Stimulated activated CD4-positive, alpha-beta T cell treated with anti-CD3 and anti-CD28 coated beads, Interleukin-12 subunit alpha, Interleukin-12 subunit beta, amount 100 ng/mL, for 48 hours (primary cell): ENCODE results near the gene UBL4B.
"Not testable (repeated sequence)": the region's sequence is repeated elsewhere in the genome, so short reads cannot be mapped to it uniquely, and the experiment has no call there.

Source experiments
- DNase-seq, 3 donors: peaks; one replicate each; pipeline ENCODE4 v3.0.0-alpha.2; 2020; ENCODE audit warnings: low read depth in 2 of 3, low spot score in 1 of 3

The UBL4B gene, protein sequence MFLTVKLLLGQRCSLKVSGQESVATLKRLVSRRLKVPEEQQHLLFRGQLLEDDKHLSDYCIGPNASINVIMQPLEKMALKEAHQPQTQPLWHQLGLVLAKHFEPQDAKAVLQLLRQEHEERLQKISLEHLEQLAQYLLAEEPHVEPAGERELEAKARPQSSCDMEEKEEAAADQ

DNA sequence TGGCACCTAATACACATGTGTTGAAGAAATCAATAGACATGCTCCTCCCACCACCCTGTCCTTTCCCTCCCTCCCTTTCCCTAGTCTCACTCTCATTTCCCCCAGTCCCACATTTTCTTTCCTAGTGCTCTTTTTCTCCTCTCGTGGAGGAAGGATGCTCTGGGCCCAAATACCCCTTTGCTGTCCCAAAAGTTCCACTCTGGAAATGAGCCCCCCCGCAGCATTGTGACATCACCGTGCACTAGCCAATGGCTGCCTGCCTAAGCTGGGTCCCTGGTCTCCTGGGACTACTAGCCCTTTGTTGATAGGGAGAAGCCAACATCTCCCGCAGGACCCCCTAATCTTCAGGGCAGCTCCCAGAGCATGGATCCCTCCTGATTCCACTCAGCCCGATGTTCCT lies at the start of gene UBL4B:
Gene UBL4B (plus strand): TSS at position 301 of the 400 bp plus-strand sequence. CDS start 92 bp downstream, at position 393.
- no peak for DNase-seq

DNA sequence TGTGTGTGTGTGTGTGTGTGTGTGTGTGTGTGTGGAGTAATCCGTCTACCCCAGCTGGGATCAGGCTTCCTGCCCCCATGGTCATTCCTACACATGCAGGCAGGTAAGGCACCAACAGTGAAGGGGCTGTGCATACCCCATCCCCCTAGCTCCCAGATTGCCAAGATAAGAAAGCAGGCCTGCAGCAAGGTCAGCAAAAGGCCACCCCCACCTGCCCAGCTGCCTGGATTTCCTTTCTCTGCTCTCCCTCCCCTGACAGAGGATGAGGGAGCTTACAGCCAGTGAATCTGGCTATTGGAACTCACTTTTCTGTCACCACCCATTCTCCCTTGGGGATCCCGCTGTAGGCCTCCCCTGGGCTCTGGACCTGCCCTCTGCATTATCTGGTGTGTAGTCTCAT lies 49.6 kb upstream of the UBL4B start:
- DNase-seq = no peak

DNA sequence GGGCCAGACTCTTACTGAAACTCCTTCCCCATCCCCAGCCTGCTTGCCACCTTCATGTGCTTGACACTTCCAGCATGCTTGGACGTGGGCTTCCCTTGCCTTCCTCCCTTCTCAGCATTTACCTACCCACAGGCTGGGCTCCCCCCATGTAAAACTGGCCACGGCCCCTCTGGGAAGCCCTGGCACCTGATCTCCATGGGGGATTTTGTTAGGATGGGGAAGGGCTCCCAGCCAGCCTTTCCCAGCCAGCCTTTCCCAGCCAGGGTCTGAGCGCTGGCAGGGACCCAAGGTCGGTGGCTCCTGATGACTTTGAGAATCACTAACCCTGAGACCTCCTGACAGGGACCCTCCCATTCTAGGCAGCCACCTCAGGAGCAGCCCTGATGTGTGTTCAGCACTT lies 48.5 kb upstream of the UBL4B start:
- DNase-seq = no peak

DNA sequence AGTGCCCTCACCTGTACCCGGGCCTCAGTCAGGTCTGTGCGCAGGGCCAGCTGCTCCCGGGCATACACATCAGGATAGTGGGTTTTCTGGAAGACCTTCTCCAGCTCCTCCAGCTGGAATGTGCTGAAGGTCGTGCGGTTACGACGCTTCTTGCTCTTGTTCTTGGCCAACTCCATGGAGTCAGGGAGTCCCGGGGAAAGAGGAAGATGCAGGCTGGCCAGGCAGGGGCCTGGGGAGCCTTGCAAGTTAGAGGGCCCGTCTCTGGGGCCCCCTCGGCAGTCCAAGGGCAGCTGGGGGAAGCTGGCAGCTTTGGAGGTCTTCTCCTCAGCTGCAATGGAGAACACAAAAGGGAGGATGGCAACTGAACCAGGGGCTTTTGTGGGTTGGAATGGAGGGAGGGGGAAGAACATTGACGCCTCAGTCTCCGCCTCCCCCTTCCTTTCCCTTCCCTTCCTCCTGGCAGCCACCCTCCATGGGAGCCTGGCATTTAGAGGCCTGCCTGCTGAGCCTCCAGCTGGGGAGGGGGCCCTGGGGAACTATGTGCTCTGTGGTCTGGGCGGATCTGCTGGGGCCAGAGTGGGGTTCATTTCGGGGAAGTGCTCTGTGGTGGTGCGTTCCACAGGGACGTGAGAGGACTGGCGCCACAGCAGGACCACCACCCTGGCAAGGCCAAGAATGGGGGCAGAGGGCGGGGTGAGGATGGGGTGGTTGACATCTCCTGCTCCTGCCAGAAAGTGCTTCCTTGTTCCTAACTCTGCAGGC lies 47.5 kb upstream of the UBL4B start:
- no peak for DNase-seq

DNA sequence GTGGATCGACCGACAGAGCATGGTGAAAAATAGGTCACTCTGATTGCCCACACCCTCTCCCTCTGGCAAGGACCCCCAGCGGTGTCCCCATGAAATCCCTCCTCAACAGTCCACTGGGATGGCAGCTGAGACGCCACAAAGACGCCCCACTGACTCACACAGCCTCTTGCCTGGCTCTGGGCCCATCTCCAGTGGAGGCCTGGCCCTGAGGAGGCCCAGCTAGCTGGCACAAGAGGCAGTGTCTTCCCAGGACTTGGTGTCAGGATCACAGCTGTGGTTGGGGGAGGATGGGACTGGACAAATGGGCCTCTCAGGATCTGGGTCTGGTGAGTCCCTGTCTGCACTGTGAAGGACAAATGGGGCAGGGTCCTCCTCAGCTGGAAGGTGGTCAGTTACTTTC lies 46.4 kb upstream of the UBL4B start:
- DNase-seq = no peak

DNA sequence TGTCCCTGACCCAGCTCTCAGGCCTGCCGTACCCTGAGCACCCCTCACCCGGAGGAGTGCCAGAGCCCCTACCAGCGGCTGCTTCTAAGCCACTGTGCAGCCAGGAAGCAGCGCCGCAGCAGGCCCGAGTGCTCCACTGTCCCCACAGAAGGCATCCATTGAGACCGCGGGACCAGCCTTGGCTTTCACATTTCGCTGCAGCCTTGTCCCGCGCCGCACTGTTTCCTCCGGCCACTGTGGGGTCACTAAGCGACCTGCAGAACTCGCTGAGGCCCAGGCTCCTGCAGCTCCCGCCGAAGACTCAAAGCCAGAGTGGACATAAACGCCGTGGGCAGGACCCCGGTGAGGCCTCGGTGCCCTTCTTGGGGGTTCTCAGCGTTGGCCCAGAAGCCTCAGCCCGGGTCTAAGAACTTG lies 44.8 kb upstream of the UBL4B start:
- no peak for DNase-seq

DNA sequence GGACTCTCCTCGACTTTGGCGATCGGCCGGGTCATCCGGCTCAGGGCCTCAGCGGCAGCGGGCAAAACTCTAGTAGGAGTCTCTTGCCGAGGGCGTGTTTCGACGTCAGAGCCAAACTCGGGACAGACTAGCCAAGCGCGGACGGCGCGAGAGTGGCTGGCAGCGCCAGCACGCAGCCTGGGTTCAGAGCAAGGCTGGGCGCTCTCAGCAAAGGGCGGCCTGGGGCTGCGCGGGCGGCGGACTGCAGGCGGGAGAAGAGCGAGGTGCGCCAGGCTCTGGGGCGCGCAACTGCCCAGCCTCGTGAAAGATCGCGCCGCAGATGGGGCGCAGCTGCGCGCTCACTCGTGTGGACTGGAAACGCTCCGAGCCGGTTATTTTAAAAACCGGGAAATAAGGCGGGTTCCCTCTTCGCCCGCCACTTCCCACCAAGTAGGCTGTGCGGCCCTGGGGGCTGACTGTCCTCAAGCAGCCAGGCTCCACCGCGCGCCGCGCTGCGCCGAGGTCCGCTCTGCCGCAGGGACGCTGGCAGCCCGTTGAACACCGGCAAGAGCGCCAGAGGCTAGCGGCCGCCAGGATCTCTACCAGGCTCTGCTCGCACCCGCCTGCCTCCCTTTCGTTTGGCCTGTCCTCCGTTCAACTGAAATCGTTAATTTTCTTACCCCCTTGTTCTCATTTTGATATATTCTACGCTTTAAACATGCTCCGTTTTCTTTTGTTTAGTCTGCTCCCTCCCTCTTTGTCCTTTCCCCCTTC lies 44.2 kb upstream of the UBL4B start:
- no peak for DNase-seq

DNA sequence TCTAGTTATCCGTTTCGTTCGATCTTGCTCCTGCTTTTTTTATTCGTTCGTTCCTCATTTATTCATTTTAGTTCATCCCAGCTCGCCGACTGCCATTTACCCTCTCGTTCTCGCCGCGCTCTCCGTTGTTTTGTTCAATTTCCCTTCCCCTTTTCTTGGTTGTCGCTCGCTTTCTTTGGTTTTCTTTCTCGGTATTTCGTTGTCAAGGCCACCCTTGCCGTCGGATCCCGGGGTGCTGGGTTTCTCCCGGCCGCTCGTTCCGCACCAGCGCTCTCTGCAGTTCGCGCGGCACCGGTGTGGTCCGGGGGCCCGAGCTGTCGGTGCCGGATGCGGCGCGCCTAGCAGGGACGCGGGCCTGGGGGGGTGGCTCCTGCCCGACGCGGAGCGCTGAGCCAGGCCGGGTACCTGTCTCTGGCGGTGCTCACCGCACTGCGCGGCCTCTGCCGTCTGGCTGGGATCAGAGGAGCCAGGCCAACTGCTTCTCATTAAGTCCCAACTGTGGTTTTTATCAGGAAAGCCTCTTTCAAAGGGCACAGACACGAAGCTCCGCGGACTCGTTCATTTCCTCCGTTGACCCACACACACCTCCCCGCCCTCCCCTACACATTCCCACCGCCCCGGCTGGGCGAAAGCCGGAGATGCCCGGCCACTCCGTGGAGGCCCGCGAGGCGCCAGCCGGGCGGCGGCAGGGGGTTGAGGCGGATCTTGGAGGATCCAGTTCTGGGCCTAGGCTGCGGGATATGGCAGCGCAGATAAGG lies 43.4 kb upstream of the UBL4B start:
- DNase-seq = no peak

DNA sequence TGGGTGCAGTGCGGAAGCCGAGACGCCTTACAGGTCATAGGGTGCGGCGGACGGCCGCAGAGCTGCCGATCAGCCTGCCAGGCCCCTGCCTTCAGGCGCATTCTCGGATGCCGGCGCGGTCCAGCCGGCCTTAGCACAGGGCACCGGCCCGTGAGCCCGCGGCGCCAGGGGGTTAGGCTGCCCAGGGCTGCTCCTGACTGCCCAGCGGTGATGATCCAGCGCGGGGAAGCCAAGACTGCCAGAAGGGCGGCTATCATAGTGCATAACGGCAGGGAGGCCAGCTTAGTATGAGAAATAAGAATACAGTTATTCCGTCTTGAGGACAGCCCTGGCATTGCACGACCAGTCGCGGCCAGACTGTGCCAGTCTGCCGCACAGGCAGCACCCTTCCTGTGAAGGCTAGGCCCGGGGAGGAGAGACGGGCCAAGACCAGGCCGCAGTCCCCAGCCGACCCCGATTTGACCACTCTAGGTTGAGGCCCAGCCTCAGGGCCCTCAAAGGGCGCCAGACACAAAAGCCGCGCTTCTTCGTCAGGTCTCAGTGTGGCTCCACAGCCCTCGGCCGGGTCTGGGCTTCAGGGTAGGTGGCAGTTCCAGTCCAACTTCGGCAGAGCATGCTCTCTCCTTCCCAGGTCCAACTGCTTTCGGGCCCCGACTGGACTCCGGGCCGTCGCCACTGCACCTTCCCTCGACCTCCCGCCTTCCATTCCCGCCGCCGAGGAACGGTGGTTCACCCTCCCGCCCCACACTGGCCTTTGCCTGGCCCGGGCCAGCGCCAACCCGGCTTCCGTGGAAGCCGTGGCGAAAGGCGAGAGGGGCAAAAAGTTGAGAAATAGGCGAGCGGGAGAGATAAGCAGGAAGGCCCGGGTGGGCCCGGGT lies 42.6 kb upstream of the UBL4B start:
- no peak for DNase-seq

DNA sequence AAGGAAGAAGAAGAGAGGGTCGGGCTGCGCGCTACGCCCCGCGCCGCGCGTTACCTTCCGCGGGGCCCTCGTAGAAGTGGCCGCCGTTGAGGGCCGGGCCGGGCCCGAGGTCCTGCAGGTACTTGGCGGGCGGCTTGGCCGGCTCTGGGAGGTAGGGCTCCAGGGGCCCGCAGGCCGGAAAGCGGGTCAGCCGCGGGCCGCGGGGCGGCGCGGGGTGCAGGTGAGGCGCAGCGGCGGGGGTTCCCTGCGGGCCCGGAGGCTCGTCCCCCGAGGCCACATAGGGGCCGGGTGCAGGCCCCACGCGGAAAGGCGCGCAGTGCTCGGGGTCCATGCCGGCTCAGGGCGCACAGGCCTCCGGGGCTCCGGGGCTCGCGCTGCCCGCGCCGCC lies 42.0 kb upstream of the UBL4B start:
- DNase-seq = no peak

DNA sequence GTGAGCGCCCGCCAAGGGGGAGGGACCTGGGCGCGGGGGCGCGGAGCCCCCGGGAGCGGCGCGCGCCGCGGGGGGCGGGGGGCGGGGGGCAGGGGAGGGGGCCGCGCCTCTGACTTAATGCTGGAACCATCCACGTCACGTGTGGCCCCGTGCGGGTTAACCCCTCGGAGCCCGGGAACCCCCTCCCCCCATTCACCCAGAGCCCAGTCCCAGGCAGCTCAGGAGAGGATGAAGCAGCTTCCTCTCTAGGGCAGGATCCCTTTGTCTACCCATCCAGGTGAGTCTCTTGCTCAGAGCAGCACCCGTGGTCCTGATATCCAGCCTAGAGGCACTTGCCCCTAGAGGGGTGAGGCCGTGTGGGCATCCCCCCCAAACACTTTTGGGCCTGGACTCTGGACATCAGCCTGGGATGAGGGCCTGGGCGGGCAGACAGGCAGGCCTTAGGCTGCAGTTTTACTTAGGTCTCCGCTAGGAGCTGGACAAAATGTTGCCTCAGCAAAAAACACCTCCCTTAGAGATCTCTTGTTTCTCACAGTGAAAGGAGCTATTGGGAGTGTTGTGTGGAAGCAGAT lies 41.5 kb upstream of the UBL4B start, which contains the start of gene ALX3:
Gene ALX3 (minus strand): TSS at position 2 of the 572 bp plus-strand sequence. CDS start 60 bp downstream, outside the sequence.
- DNase-seq = no peak

DNA sequence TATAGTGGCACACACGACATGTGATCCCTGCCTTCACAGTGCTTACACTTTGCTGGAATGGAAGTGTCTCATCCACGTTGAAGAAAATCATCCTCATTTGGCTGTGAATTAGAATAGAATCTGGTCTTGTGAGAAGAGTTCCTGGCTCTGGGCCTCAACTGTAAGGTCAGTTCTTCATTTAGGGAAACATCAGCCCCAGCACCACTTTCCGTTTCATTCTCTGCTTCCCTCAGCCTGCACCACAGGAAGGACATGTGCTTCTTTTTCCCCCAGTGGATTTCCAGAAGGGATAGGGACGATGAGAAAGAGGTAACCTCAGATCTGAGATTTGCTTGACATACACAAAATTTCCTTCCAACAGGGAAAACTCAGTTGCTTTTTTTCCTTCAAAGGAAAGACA lies 38.1 kb upstream of the UBL4B start:
- no peak for DNase-seq

DNA sequence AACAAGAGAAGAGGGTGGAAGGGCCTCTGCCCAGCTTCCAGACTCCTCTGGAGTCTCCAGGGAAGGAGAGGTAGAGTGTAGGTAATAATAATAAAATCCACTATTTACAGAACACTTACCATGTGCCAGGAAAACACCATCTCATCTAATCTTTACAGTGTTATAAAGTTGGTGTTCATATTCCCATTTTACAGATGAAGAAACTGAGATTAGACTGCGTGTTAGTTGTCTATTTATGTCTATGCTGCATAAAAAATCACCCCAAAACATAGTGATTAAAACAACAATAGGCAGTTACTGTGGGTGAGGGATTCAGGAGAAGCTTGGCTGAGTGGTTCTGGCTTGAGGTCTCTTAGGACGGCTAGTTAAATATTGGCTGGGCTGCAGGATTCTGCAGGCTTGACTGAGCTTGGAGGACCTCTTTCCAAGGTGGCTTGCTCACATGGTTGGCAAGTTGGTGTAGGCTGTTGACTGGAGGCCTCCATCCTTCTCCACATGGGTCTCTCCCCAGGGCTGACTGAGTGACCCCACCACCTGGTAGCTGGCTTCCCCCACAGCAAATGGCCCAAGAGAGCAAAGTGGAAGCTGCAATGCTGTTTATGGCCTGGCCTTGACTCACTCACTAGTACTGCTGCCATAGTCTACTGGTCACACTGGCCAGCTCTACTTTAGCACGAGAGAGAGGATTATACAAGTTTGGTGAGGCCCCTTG lies 35.3 kb upstream of the UBL4B start:
- DNase-seq = no peak

DNA sequence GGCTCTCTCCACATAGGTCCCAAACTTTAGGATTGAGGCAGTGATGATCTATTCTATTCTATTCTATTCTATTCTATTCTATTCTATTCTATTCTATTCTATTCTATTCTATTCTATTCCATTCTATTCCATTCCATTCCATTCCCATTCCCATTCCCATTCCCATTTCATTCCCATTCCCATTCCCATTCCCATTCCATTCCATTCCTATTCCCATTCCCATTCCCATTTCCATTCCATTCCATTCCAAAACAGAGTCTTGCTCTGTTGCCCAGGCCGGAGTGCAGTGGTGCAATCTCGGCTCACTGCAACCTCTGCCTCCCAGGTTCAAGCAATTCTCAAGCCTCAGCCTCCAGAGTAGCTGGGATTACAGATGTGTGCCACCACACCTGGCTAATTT lies 32.2 kb upstream of the UBL4B start:
- not testable (repeated sequence) for DNase-seq

DNA sequence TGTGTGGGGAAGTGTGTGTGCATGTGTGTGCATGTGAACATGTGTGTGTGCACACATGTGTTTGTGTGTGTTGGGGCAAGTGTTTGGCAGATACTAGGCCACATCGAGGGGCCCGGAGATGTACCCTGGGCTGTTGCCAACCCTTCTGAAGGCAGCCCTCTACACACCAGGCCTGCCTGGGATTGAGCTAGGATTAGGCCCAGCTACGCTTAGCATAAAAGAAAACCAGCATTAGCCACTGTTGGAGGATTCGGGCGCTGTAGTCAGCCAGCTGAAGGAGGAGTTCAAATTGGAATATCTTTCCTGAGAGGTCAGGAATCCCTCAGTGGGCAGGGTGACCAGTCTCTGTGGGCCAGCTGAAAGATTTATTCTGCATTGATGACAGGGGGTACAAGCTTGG lies 31.2 kb upstream of the UBL4B start:
- no peak for DNase-seq

DNA sequence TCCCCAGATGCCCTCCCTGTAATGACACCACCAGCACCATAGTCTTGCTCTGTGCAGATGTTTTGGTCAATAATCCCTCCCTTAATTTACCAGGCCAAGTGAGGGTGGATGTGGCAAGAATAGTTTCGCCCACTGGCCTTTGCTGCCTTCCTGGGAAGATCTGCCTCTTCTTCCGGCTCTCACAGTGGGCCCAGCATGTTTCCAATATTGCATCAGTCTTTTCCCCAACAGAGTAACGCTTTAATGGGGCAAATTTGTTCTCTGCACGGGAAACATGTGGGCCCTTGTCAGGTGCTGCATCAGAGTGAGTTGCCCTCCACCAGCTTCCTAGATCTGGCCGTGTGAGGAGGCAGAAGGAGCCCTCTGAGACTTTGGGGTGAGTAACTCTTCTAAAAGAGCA lies 29.8 kb upstream of the UBL4B start:
- no peak for DNase-seq

DNA sequence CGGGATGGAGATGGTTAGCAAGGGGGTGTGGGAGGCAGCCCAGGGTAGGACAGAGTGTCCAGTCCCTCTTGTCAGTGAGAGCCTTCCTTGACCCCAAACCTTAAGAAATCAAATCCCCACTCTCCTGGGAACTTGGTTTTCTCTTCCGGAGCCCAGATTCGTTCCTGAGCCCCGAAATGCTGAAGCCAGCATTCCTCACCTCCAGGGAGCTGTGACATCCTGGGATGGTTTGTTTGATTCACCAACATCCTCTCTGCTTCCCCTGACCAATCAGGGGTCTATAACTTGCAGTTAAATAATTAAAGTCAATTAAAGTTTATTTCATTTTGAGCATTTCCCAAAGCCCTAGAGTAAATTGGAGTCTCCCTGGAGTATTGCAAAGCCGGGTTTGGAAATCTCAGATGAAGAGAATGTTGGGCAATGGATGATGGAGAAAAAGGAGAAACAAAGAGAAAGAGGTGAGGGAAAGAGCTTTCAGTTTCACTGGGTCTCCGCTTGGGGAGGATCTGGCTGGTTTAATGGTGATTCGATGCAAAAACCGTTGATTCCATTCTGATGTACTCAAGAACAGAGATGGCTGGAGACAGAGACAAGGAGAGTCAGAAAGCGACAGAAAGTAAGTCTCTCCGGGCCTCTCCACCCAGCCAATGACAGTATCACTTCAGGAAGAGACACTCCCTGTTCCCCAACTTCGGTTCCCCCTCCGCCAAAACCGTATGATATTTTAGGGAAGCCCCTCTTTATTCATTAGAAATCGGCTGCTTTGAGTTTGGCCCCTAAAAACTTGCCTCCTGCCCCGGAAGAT lies 29.0 kb upstream of the UBL4B start:
- no peak for DNase-seq

DNA sequence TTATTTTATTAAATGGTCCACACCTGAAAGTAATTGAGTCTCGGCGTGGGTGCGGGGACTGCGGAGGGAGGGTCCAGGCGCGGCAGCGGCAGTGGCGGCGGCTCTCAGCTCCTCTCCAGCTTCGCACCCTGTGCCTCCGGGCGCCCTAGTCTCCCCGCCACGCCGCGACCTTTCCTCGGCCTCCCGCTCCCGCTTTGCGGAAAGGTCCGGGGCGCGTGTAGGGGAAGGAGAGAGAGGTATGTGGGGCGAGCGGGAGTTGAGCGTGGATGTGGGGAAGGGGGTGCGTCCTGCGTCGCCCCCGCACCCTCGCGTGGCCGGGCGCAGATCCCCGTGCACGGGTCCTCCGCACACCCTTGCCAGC lies 28.4 kb upstream of the UBL4B start:
- no peak for DNase-seq
